ENCODE measurements around the gene FAM20C. TPM values are rescaled to one million over a fixed set of nuclear protein-coding genes. Genes with fewer than 3 reads are reported as not detected.

The FAM20C gene
- total RNA-seq, 2 donors from 2014 or later, result 33.5 to 53.5 TPM

DNA sequence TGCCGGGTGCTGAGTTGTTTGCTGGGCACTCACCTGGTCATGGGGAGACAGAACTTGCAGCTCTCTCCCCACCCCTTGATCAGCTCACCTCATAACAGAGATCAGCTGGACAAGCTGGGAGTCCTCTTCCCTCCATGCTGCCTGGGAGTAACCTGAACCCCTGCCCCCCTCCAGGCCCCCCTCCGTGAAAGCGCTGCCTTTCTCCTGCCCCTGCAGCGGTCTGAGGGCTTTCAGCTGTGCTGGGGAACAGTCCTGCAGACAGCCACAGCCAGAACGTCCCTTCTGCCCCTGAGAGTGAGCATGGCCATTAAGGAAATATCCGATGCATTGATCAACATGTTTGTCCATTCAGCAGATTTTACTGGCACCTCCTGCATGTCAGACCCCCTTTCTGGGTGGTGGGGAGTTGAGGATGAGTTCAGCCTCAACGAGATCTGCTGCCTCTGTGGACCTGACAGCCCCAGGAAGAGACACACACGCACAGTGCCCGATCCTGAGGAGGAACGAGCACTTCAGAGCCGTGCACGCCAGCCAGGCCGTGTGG lies 4.5 kb downstream of the FAM20C start:
- Mint-ChIP-seq H3K9me3 (no peaks in the 10 kb centered on the region), H3K4me1 (peaks cover 16% of the 10 kb centered on the region), H3K4me3 (no peak overlapping the region), H3K27ac (no peak overlapping the region), H3K27me3 (ENCODE audit: insufficient read depth) (no peaks in the 10 kb centered on the region), H3K36me3 (ENCODE audit: low read depth) (peaks cover 42% of the 10 kb centered on the region)
- no peak overlapping the region for H3K27ac ChIP-seq (ENCODE audit: low read depth, low read length)
- H3K4me3 ChIP-seq (ENCODE audit: low read length), result no peak overlapping the region
- H3K4me1 ChIP-seq (ENCODE audit: control insufficient read depth, insufficient read depth, low read length), result peaks cover 3% of the 10 kb centered on the region
- TF ChIP-seq CTCF (conservative IDR thresholded peaks at IDR 0.05), result no peak
- peaks cover 10% of the 10 kb centered on the region for H3K36me3 ChIP-seq (ENCODE audit: control insufficient read depth, insufficient read depth, low read length)
- no peaks in the 10 kb centered on the region for H3K9me3 ChIP-seq (ENCODE audit: control insufficient read depth, low read length)
- 83 to 90% methylated on average over 11 to 13 of the region's 13 CpGs for WGBS, 2 experiments (ENCODE audit: insufficient coverage in 1 of 2, insufficient read length in 1 of 2)
- H3K27me3 ChIP-seq (ENCODE audit: control insufficient read depth, insufficient read depth, low read length, poor library complexity, severe bottlenecking), result peaks cover 7% of the 10 kb centered on the region
- H3K9ac ChIP-seq (ENCODE audit: extremely low read depth, low read length, poor library complexity, severe bottlenecking), result no peak overlapping the region
- DNase-seq, result no peak

DNA sequence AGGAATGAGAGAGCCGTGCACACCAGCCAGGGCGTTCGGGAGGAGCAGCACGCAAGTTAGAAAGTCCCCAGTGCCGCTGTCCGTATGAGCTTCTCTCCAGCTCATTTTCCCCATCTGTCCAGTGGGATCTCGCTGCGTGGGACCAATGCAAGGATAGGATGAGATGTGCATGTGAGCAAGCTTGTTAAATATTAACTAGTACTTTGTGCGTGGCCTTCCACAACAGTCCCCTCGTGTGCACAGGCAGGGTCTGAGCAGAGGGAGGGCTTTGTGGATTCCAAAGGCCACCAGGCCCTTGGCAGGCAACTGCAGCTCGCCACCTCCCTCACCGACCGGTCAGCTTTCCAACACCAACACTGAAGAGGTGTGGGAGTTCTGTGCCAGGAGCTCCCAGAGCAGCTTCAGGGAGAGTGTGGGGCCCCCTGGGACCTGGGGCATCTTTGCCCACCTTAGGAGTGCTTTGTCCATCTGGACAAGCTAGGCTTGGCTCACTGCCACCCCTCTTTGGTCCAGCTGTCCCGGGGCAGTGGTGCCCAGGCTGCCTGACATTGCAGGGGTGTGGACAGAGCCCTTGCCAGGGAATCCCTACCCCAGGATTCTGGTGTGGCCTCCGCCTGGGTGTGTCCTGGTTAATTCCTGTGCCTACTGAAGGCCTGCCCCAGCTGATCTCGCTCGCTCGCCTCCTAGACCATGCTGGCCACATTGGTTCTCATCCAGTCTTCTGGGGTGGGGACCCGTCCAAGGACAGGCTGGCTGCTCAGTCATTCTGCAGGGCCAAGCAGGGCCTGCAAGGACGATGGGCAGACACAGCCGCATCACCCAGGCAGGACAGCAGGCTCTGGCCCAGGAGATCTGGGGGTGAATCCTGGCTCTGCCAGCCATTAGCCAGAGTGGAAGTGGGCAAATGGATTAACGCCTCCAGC lies 5.3 kb downstream of the FAM20C start:
- no peak for DNase-seq
- no peaks in the 10 kb centered on the region for H3K9me3 ChIP-seq (ENCODE audit: control insufficient read depth, low read length)
- 89% methylated on average over 22 of the region's 22 CpGs for WGBS, 2 experiments (ENCODE audit: insufficient coverage in 1 of 2, insufficient read length in 1 of 2)
- H3K27ac Mint-ChIP-seq, result no peak overlapping the region
- peaks cover 16% of the 10 kb centered on the region for H3K4me1 Mint-ChIP-seq
- no peak overlapping the region for H3K4me3 Mint-ChIP-seq
- no peak overlapping the region for H3K9ac ChIP-seq (ENCODE audit: extremely low read depth, low read length, poor library complexity, severe bottlenecking)
- peaks cover 10% of the 10 kb centered on the region for H3K36me3 ChIP-seq (ENCODE audit: control insufficient read depth, insufficient read depth, low read length)
- peaks cover 7% of the 10 kb centered on the region for H3K27me3 ChIP-seq (ENCODE audit: control insufficient read depth, insufficient read depth, low read length, poor library complexity, severe bottlenecking)
- peaks cover 3% of the 10 kb centered on the region for H3K4me1 ChIP-seq (ENCODE audit: control insufficient read depth, insufficient read depth, low read length)
- H3K36me3 Mint-ChIP-seq (ENCODE audit: low read depth), result peaks cover 44% of the 10 kb centered on the region
- H3K4me3 ChIP-seq (ENCODE audit: low read length), result no peak overlapping the region
- H3K27me3 Mint-ChIP-seq (ENCODE audit: insufficient read depth), result no peaks in the 10 kb centered on the region
- no peaks in the 10 kb centered on the region for H3K9me3 Mint-ChIP-seq
- no peak for TF ChIP-seq CTCF (conservative IDR thresholded peaks at IDR 0.05)
- H3K27ac ChIP-seq (ENCODE audit: low read depth, low read length), result no peak overlapping the region

GRCh38 chr7:199483-200249 lies 7.3 kb downstream of the FAM20C start:
- Mint-ChIP-seq H3K27ac (no peak overlapping the region), H3K9me3 (peaks cover 7% of the 10 kb centered on the region), H3K27me3 (ENCODE audit: insufficient read depth) (no peaks in the 10 kb centered on the region), H3K4me3 (no peak overlapping the region), H3K36me3 (ENCODE audit: low read depth) (peaks cover 58% of the 10 kb centered on the region), H3K4me1 (peaks cover 8% of the 10 kb centered on the region)
- Histone ChIP-seq H3K27me3 (ENCODE audit: control insufficient read depth, insufficient read depth, low read length, poor library complexity, severe bottlenecking) (no peaks in the 10 kb centered on the region), H3K9ac (ENCODE audit: extremely low read depth, low read length, poor library complexity, severe bottlenecking) (no peak overlapping the region), H3K9me3 (ENCODE audit: control insufficient read depth, low read length) (no peaks in the 10 kb centered on the region), H3K4me1 (ENCODE audit: control insufficient read depth, insufficient read depth, low read length) (peaks cover 2% of the 10 kb centered on the region), H3K36me3 (ENCODE audit: control insufficient read depth, insufficient read depth, low read length) (peaks cover 10% of the 10 kb centered on the region), H3K4me3 (ENCODE audit: low read length) (no peak overlapping the region), H3K27ac (ENCODE audit: low read depth, low read length) (no peak overlapping the region)
- DNase-seq, result no peak
- no peak for TF ChIP-seq CTCF (conservative IDR thresholded peaks at IDR 0.05)
- 89 to 93% methylated on average over 13 to 17 of the region's 17 CpGs for WGBS, 2 experiments (ENCODE audit: insufficient coverage in 1 of 2, insufficient read length in 1 of 2)

All from endodermal cell (in vitro differentiated cells).